Smooth muscle cell of the coronary artery (primary cell): Measurements from ENCODE around the gene SMIM3. TPM values are rescaled to one million over a fixed set of nuclear protein-coding genes. Genes with fewer than 3 reads are reported as not detected.

Experiments
- total RNA-seq: library from RNA; depleted of rRNA; stranded (reverse); fragments of >200 nt; gene quantifications from 2 replicates; pipeline ENCODE4 v1.2.3, GENCODE V29; 2014; ENCODE audit warnings: low replicate concordance

The SMIM3 gene, protein sequence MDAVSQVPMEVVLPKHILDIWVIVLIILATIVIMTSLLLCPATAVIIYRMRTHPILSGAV
- 23.6 and 41.4 TPM in 2 replicates for total RNA-seq

DNA sequence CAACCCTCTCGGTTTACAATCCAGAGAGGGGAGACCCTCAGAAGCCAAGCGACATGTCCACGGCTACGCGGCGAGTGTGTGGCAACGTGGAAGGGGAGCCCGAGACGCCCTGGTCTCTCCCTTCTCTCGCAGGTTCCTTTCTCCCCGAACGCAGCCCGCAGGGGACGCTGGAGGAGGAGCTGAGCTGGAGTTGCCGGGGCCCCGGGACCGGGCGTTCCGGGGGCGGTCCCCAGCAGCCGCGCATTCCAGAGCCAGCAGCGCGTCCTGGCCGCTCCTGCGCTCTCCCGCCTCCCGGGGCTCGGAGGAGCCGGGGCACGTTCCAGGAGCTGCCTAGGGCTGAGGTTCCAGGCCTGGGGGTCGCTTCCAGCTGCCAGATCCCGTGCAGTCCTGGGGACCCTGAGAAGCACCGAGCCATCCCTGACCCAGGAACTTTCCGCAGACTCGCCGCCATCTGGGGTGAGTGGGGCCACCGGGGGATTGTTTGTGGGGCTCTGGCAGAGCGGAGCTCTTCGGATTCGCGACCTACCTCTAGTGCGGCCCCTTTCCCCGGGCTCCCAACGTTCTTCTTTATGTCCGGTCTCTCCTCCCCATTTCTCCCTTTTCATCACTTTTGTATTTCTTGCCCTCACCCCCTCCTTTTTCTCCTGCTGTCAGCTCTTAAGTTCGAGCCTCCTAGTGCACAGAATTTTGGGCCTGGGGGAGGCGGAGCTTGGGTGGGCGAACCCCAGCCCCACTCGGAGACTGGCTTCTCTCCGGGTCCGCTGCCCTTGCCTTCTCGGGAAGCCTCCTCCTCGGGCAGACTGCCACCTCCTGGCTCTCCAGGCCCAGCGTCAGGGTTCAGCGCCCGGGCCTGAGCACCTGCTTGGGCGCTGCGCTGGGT is at the start of gene SMIM3:
Gene SMIM3, plus strand, starts transcription at position 241 of the 880 bp plus-strand sequence. CDS start 16,684 bp downstream, outside the sequence.

DNA sequence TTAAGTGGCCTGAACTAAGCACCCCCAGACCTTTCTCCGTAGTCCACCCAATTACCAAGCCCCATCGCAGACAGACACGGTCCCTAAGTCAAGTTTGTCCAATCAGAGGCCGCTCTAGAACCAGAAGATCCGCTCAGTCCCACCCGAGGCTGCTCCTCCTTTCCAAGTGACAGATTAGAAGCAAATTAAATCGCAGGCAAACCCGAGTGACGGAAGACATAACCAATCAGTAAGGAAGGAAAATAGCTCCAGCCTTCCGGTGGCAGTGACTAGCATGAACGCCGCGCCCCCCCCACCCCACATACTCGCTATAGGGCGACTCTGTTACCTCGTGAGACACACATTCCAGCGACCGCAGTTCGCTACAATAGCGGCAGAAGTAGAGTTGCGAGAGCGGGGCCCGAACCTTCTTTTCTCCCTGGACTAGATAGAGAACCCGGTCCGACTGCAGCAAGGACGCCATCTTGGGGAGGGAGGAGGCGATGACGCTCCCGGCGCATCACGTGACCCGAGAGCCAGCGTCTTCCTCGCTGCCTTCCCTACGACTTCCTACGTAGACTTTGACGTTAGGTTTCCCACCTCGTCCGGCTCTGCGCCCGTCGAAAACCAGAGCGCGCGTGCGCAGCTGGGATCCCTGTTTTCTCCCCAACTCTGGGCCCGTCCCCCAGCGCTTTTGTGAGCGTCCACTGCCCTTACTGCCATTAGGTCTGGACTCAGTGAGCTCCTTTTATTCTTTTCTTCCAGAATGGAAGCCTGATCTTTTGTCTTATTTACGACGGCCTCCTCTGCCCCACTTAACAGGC is 19.8 kb upstream of the SMIM3 start, which contains the start of gene DCTN4:
Gene DCTN4, minus strand, starts transcription at position 487 of the 803 bp plus-strand sequence. Its CDS starts 24 bp downstream, at position 463.

DNA sequence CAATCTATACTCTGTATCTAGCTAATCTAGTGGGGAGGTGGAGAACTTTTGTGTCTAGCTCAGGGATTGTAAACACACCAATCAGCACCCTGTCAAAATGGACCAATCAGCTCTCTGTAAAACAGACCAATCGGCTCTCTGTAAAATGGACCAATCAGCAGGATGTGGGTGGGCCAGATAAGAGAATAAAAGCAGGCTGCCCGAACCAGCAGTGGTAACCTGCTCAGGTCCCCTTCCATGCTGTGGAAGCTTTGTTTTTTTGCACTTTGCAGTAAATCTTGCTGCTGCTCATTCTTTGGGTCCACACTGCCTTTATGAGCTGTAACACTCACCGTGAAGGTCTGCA is 67.7 kb downstream of the SMIM3 start, which contains the start of gene IRGM:
Gene IRGM, plus strand, starts transcription at position 214 of the 346 bp plus-strand sequence. CDS start 1,603 bp downstream, outside the sequence.

Other genes with a start within 250 kb of the SMIM3 start
- 0.59 and 45.0 TPM in 2 replicates for gene SYNPO, start 138.1 kb upstream of the SMIM3 start, total RNA-seq
- 1.9 TPM in 1 of 2 replicates, not detected in the other for gene MYOZ3, start 117.5 kb upstream of the SMIM3 start, total RNA-seq
- 10.6 and 18.5 TPM in 2 replicates for gene RBM22, start 77.7 kb upstream of the SMIM3 start, total RNA-seq
- gene DCTN4, start 19.7 kb upstream of the SMIM3 start, total RNA-seq = 33.4 and 35.0 TPM in 2 replicates
- not detected in 2 replicates for gene IRGM, start 67.8 kb downstream of the SMIM3 start, total RNA-seq
- 3.3 and 8.3 TPM in 2 replicates for gene ZNF300, start 126.2 kb downstream of the SMIM3 start, total RNA-seq
- gene GPX3, start 241.8 kb downstream of the SMIM3 start, total RNA-seq = 15.8 and 54.4 TPM in 2 replicates